GM19023 (cell line): ENCODE measurements around the gene GPHB5.
A peak's percentile ranks its signal among the peaks of the same experiment; 100 is the strongest.
"Not testable (repeated sequence)": the region's sequence is repeated elsewhere in the genome, so short reads cannot be mapped to it uniquely, and the experiment has no call there.

Source experiments
- ATAC-seq: cut with Tn5 transposase; IDR thresholded peaks from one replicate; pipeline ENCODE4 v1.9.1; 2021; ENCODE audit warnings: mild to moderate bottlenecking, moderate library complexity; ENCODE audit not compliant: unreplicated experiment

Gene GPHB5

GRCh38 chr14:63296060-63296563 lies 22.6 kb downstream of the GPHB5 start:
- ATAC-seq: no peak

GRCh38 chr14:63295231-63295685 lies 23.5 kb downstream of the GPHB5 start:
- no peak for ATAC-seq

GRCh38 chr14:63292805-63293204 lies 25.9 kb downstream of the GPHB5 start:
- no peak for ATAC-seq

GRCh38 chr14:63290741-63291430 lies 27.8 kb downstream of the GPHB5 start:
- no peak for ATAC-seq

- ATAC-seq: no peak
Measured at GRCh38 chr14:63288853-63289252, 29.9 kb downstream of the GPHB5 start.

- ATAC-seq: no peak
Measured at GRCh38 chr14:63287666-63288483, 30.9 kb downstream of the GPHB5 start.

- ATAC-seq: no peak
Measured at GRCh38 chr14:63286071-63286470, 32.7 kb downstream of the GPHB5 start.

GRCh38 chr14:63283884-63284248 lies 34.9 kb downstream of the GPHB5 start:
- no peak for ATAC-seq

- no peak for ATAC-seq
Measured at GRCh38 chr14:63282997-63283883, 35.5 kb downstream of the GPHB5 start.

GRCh38 chr14:63279933-63280332 lies 38.8 kb downstream of the GPHB5 start:
- not testable (repeated sequence) for ATAC-seq

- no peak for ATAC-seq
Measured at GRCh38 chr14:63277591-63278183, 41.0 kb downstream of the GPHB5 start.

- peak; percentile 73 for ATAC-seq
Measured at GRCh38 chr14:63276492-63277342, 42.0 kb downstream of the GPHB5 start.

- no peak for ATAC-seq
Measured at GRCh38 chr14:63276016-63276415, 42.7 kb downstream of the GPHB5 start.

GRCh38 chr14:63275611-63276010 lies 43.1 kb downstream of the GPHB5 start:
- ATAC-seq: no peak

- ATAC-seq: no peak
Measured at GRCh38 chr14:63273717-63274655, 44.7 kb downstream of the GPHB5 start.

- ATAC-seq: no peak
Measured at GRCh38 chr14:63273129-63273528, 45.6 kb downstream of the GPHB5 start.

- no peak for ATAC-seq
Measured at GRCh38 chr14:63269561-63270225, 49.0 kb downstream of the GPHB5 start.

- no peak for ATAC-seq
Measured at GRCh38 chr14:63268771-63269170, 50.0 kb downstream of the GPHB5 start.
